ENCODE results near the gene BMP7.

Gene BMP7

DNA sequence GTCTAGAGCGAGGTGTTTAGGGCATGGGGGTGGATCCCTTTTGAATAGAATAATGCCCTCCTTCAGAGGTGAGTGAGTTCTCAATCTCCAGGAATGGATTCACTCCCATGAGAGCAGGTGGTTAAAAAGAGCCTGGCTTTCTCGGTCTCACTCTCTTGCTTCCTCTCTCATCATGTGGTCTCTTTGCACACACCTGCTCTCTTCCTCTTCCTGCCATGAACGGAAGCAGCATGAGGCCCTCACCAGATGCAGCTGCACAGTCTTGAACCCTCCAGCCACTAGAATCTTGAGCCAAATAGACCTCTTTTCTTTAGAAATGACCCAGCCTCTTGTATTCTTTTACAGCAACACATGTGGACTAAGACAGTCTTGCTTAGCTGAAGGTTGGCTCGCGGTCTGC is 119.3 kb downstream of the BMP7 start:
- DNase-seq (ENCODE audit: low read depth): no peak

DNA sequence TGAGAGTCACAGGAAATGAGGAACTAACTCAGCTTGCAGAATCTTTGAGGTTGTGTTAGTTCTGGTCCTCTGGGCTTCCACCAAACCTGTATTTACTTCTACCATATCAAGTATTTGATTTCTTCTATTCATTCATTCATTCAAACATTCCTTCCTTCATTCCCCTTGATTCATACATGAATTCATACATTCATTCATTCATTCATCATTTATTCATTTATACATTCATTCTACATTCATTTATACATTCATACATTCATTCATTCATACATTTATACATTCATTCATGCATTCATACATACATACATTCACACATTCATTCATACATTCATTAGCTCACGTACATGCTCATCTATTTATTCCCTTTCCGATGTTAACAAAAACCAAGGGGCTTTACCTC is 120.3 kb downstream of the BMP7 start:
- no peak for DNase-seq (ENCODE audit: low read depth)

DNA sequence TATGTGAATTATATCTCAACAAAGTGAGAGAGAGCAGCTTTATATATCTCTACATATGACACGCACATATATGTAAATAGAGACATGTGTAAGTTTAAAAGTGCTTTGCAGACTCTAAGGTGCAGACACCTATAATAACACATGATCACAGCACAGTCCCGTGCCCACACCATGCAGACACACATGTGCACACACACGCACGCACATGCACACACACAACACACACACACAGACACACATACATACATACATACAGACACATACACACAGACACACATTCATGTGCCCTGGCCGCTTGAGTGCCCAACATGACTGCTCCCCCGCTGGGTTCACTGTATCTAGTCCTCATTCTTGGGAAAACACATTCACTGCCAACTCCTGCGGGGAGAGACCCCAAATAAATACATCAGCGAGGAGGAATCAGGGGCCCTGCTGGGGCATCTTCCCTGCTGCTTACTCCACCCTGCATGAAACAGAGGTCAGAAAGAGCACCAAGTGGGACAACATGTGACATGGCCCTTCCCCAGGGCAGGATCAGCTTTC is 121.3 kb downstream of the BMP7 start:
- DNase-seq (ENCODE audit: low read depth): no peak

GRCh38 chr20:57143173-57143572 is 123.3 kb downstream of the BMP7 start:
- no peak for DNase-seq (ENCODE audit: low read depth)

GRCh38 chr20:57142667-57143066 is 123.8 kb downstream of the BMP7 start:
- no peak for DNase-seq (ENCODE audit: low read depth)

DNA sequence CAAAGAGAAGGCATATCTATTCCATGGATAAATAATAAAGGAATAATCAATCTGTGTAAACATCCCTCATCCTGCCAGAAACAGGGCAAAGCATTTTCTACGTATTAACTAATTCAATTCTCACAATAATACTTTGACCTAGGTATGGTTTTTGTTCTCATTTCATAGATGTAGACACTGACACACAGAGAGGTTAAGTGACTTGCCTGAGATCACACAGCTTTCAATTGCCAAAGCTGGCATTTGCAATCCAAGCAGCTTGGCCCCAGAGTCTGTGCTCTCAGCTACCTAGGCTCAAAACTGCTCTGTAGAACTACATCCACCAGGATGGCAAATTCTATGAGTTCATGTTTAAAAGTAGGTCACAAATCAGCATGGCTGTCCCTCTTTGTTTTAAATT is 124.9 kb downstream of the BMP7 start:
- no peak for DNase-seq (ENCODE audit: low read depth)

GRCh38 chr20:57140416-57140965 is 126.0 kb downstream of the BMP7 start:
- DNase-seq (ENCODE audit: low read depth): no peak

- DNase-seq (ENCODE audit: low read depth): no peak
These were observed 126.9 kb downstream of the BMP7 start for GRCh38 chr20:57139342-57140093.

DNA sequence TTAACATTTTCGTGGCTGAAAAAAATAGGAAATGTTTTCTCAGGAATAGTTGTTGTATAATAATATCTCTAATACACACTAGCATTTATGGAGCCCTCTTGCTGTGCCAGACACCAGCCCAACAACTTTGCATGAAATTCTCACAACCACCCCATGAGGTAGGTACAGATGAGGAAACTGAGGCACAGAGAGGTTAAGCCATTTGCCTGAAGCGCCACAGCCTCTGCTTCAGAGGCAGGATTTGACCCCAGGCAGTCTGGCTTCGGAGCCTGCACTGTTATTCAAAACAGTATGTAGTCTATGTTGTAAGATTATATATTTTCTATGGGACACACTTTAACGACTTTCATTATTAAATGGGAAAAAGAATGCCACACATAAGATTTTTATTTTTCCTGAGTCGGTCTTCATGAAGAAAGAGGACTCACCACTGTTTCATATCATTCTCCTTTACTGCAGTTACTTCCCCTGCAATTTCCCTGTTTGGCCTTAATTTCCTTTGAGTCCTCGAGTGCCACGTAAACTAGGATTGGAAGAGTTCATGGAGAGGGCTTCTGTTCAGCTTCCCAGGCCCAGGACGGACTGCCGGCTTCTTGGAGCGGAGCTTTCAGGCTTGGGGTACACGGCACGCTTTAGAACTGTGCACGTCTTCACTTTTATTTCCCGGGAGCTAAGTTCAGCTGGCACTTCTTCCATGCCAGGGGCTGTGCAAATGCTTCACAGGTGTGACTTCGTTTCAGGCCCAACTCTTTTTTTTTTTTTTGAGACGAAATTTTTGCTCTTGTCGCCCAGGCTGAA is 128.0 kb downstream of the BMP7 start:
- DNase-seq (ENCODE audit: low read depth): no peak

GRCh38 chr20:57137676-57138075 is 128.8 kb downstream of the BMP7 start:
- DNase-seq (ENCODE audit: low read depth): no peak

- no peak for DNase-seq (ENCODE audit: low read depth)
These were observed 129.7 kb downstream of the BMP7 start for GRCh38 chr20:57136734-57137133.

GRCh38 chr20:57135875-57136274 is 130.6 kb downstream of the BMP7 start:
- DNase-seq (ENCODE audit: low read depth): no peak

GRCh38 chr20:57134804-57135203 is 131.6 kb downstream of the BMP7 start:
- no peak for DNase-seq (ENCODE audit: low read depth)

DNA sequence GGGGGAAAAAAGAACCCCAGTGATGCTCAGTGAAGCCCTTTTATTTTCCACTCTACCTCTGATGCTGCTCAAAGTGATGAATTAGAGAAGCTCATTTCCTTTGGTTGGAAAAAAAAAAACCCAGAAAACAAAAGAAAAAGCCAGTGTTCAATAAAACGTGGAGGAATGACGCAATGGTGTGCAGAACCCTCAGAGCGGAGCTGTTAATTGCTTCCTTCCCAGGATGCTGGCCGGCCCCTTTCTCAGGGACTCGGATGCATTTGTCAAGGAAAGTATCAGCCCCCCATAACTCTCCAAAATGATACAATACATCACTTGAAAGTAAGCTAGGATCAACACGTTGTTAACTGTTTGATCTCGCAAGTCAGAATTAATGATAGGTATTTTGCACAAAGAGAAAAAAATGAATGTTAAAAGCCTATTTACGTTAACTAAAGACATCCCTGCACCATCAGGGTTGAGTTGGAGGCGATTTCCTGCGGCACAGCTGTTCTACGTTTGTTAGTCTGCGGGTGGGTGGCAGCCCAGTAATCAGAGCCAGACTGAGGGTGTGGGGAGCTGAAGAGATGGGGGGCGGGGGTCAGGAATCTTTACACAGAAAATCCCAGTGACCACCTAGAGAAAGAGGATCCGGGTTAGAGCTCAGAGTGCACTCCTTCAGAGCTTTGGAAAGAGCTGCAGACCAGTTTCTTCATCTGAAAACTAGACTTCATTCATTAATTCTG is 132.4 kb downstream of the BMP7 start:
- no peak for DNase-seq (ENCODE audit: low read depth)

- no peak for DNase-seq (ENCODE audit: low read depth)
These were observed 134.6 kb downstream of the BMP7 start for GRCh38 chr20:57131601-57132391.

- DNase-seq (ENCODE audit: low read depth): no peak
These were observed 135.4 kb downstream of the BMP7 start for GRCh38 chr20:57131077-57131476.

- DNase-seq (ENCODE audit: low read depth): no peak
These were observed 136.2 kb downstream of the BMP7 start for GRCh38 chr20:57130160-57130772.

DNA sequence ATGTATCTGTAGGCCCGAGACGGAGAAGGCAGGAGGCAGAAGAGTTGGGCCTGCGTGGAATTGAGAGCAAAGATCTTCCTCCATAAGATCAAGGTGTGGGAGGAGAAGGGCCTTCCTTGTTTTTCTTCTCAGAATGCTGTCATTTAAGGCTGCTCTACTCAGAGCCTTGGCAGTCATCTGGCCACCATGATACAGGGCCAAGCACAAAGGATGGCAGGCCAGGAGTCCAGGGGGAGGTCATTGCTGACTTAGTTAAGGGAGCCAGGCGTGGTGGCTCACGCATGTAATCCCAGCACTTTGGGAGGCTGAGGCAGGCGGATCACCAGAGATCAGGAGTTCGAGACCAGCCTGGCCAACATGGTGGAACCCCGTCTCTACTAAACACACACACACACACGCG is 137.1 kb downstream of the BMP7 start:
- DNase-seq (ENCODE audit: low read depth): no peak

- DNase-seq (ENCODE audit: low read depth): no peak
These were observed 138.2 kb downstream of the BMP7 start for GRCh38 chr20:57128044-57128757.

DNA sequence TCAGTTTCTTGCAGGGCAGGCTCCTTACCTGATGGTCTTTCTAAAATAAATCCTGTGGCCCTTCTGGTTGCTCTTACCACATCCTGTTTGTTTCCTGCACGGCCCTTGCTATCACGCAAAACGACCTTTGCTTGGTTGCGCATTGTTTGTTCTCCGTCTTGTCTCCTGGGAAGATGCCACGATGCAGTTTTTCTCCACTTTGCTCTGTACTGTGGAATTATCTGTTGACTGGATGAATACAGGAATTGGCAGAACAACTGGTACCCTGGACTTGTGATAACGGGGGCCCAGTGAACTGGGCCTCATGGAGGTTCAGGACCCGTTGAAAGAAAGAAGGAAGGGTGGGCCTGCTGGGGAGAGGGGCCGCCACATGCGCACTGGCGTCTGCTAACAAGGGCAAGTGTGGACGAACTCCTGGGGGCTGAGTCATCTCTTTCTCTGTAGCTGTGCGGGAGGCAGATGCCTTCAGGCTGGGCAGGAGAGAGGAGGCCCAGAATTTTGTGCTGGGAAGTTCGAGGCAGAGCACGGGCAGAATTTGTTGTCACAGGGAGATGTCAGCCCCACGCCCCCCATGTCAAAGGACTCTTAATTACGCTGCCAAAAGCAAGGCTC is 139.9 kb downstream of the BMP7 start:
- peak; percentile 35 for DNase-seq (ENCODE audit: low read depth)
